KMS-11 (cell line): ENCODE data around the gene MAN1B1.

Experiments
- H2AFZ ChIP-seq: fragments of 200-600 bp; sonication (generic); 2 replicates; pipeline ENCODE4 v1.6.1; 2016; ENCODE audit warnings: antibody characterized with exemption, mixed run types, low read depth
- H3K27ac ChIP-seq: fragments of 200-600 bp; sonication (generic); 2 replicates; pipeline ENCODE4 v1.6.1; 2016; ENCODE audit warnings: mild to moderate bottlenecking, mixed run types
- H3K27me3 ChIP-seq: fragments of 200-600 bp; sonication (generic); 2 replicates; pipeline ENCODE4 v1.6.1; 2017; ENCODE audit warnings: mild to moderate bottlenecking, low read depth, mixed run types, moderate library complexity; ENCODE audit not compliant: insufficient read depth
- H3K36me3 ChIP-seq: fragments of 200-600 bp; sonication (generic); 2 replicates; pipeline ENCODE4 v1.6.1; 2017; ENCODE audit warnings: mild to moderate bottlenecking, mixed run types; ENCODE audit not compliant: insufficient read depth
- H3K4me1 ChIP-seq: fragments of 200-600 bp; sonication (generic); 2 replicates; pipeline ENCODE4 v1.6.1; 2016; ENCODE audit warnings: mild to moderate bottlenecking, low read depth, mixed run types; ENCODE audit not compliant: poor library complexity, severe bottlenecking
- H3K4me2 ChIP-seq: fragments of 200-600 bp; sonication (generic); 2 replicates; pipeline ENCODE4 v1.7.0; 2016; ENCODE audit warnings: mild to moderate bottlenecking, mixed run types
- H3K4me3 ChIP-seq: fragments of 200-600 bp; sonication (generic); IDR thresholded peaks from 2 replicates; pipeline ENCODE4 v1.6.1; 2017; ENCODE audit warnings: low read depth, low read length, mixed read lengths; ENCODE audit not compliant: insufficient read depth
- H3K79me2 ChIP-seq: fragments of 200-600 bp; sonication (generic); 2 replicates; pipeline ENCODE4 v1.6.1; 2016; ENCODE audit warnings: low read depth, mixed run types; ENCODE audit not compliant: insufficient read depth
- H3K9ac ChIP-seq: fragments of 200-600 bp; sonication (generic); 2 replicates; pipeline ENCODE4 v1.6.1; 2016; ENCODE audit warnings: mild to moderate bottlenecking, mixed run types
- H4K20me1 ChIP-seq: fragments of 200-600 bp; sonication (generic); 2 replicates; pipeline ENCODE4 v1.6.1; 2016; ENCODE audit warnings: mild to moderate bottlenecking, mixed run types; ENCODE audit not compliant: insufficient read depth
- TF ChIP-seq, protein P1 (sequence below): fragments of 200-600 bp; sonication (generic); conservative IDR thresholded peaks from 2 replicates; pipeline ENCODE4 v1.6.1; 2017; ENCODE audit warnings: low read depth, mild to moderate bottlenecking, antibody characterized with exemption, low read length, moderate library complexity, mixed read lengths

MAN1B1 gene

DNA sequence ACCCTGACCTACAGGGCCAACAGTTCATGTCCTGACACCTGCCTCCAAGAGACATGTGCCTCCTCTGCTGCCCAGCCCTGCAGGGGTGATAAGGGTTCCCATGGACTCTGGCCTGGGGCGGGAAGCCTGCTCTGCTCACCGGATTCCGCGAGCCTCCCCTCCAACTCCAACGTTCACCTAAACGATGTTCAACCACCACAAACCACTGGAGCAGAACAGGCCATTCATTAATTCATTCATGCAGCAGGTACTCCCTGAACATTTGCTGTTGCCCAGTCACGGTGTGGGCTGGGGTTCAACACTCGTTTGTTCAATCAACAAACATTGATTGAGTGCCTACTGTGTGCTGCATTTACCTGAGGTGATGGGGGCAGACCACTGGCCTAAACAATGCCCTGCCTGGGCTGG lies 12.8 kb upstream of the MAN1B1 start:
- TF ChIP-seq, protein P1, sequence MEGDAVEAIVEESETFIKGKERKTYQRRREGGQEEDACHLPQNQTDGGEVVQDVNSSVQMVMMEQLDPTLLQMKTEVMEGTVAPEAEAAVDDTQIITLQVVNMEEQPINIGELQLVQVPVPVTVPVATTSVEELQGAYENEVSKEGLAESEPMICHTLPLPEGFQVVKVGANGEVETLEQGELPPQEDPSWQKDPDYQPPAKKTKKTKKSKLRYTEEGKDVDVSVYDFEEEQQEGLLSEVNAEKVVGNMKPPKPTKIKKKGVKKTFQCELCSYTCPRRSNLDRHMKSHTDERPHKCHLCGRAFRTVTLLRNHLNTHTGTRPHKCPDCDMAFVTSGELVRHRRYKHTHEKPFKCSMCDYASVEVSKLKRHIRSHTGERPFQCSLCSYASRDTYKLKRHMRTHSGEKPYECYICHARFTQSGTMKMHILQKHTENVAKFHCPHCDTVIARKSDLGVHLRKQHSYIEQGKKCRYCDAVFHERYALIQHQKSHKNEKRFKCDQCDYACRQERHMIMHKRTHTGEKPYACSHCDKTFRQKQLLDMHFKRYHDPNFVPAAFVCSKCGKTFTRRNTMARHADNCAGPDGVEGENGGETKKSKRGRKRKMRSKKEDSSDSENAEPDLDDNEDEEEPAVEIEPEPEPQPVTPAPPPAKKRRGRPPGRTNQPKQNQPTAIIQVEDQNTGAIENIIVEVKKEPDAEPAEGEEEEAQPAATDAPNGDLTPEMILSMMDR, result no peak
- no peak overlapping the region for H3K4me2 ChIP-seq
- H3K4me3 ChIP-seq, result no peak overlapping the region
- H3K27ac ChIP-seq, result no peak overlapping the region
- H3K27me3 ChIP-seq, result peaks cover 5% of the 10 kb centered on the region; the same call in 1 of the 2 replicates
- no peaks in the 10 kb centered on the region for H3K36me3 ChIP-seq
- no peak overlapping the region for H3K9ac ChIP-seq
- H2AFZ ChIP-seq, result no peak overlapping the region
- H3K79me2 ChIP-seq, result no peaks in the 10 kb centered on the region
- H4K20me1 ChIP-seq, result 0 out of 2 replicates have a peak, but pooled peaks cover 6% of the 10 kb centered on the region
- H3K4me1 ChIP-seq, result peaks cover 13% of the 10 kb centered on the region

DNA sequence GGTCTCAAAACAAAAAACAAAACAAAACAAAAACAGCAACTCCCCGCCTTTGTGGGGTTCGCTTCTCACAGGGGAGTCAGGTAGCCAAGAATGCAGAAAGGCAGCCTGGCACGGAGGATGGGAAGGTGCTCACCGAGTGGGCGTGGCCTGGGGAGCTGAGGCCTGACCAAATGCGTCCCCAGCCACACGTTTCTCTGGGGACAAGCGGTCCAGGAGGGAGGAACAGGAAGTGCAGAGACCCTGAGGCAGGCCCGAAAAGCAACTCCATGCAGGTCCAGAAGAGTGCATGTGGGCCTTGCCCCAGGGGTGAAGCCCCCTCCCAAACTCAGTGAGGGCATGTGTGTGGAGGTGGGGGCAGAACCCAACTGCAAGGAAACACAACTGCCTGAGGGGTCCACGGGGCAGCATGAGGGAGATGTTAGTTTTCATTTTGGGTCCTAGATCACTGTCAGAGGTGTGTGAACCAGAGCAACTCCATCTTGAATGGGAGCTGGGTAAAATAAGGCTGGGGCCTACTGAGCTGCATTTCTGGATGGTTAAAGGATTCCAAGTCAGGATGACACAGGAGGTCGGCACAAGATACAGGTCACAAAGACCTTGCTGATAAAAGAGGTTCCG lies 12.0 kb upstream of the MAN1B1 start:
- H3K4me1 ChIP-seq, result peaks cover 7% of the 10 kb centered on the region
- H3K27ac ChIP-seq, result no peak overlapping the region
- peaks cover 5% of the 10 kb centered on the region; the same call in 1 of the 2 replicates for H3K27me3 ChIP-seq
- no peaks in the 10 kb centered on the region for H3K79me2 ChIP-seq
- H3K4me2 ChIP-seq, result no peak overlapping the region
- TF ChIP-seq, protein P1, result no peak
- no peaks in the 10 kb centered on the region for H3K36me3 ChIP-seq
- H3K9ac ChIP-seq, result no peak overlapping the region
- no peak overlapping the region for H2AFZ ChIP-seq
- H4K20me1 ChIP-seq, result no peaks in the 10 kb centered on the region
- no peak overlapping the region for H3K4me3 ChIP-seq

DNA sequence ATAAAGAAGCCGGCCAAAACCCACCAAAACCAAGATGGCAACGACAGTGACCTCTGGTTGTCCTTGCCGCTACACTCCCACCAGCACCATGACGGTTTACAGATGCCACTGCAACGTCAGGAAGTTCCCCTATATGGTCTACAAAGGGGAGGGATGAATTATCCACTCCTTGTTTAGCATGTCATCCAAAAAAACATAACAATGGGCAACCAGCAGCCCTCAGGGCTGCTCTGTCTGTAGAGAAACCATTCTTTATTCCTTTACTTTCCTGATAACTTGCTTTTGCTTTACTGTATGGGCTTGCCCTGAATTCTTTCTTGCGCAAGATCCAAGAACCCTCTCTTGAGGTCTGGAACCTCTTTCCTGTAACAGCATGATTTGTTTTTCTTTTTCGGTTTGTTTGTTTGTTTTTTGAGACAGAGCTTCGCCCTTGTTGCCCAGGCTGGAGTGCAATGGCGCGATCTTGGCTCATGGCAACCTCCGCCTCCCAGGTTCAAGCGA lies 11.5 kb upstream of the MAN1B1 start:
- no peak overlapping the region for H2AFZ ChIP-seq
- H3K79me2 ChIP-seq, result no peaks in the 10 kb centered on the region
- TF ChIP-seq, protein P1, result no peak
- H3K27ac ChIP-seq, result no peak overlapping the region
- no peaks in the 10 kb centered on the region for H4K20me1 ChIP-seq
- no peak overlapping the region for H3K9ac ChIP-seq
- no peak overlapping the region for H3K4me2 ChIP-seq
- H3K27me3 ChIP-seq, result peaks cover 5% of the 10 kb centered on the region; the same call in 1 of the 2 replicates
- H3K4me1 ChIP-seq, result peaks cover 7% of the 10 kb centered on the region
- no peak overlapping the region for H3K4me3 ChIP-seq
- H3K36me3 ChIP-seq, result no peaks in the 10 kb centered on the region

DNA sequence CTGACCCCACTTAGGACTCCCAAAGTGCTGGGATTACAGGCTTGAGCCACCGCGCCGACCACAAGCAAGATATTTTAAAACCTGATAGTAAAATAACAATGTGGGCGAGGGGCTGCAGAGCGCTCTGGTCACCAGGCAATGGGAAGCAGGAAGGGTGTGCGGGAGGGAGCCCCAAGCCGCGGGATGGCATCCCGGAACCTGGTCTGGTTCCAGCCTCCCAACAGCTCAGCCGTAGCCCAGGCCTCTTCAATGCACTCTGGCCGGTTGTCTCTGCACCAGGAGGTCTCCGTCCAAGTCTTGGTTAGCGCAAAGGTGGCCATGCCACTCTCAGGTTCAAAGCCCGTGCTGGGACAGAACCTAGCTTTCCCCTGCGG lies 10.2 kb upstream of the MAN1B1 start:
- TF ChIP-seq, protein P1, result no peak
- H3K27ac ChIP-seq, result no peak overlapping the region
- no peak overlapping the region for H3K9ac ChIP-seq
- no peak overlapping the region for H3K4me3 ChIP-seq
- no peaks in the 10 kb centered on the region for H3K36me3 ChIP-seq
- no peak overlapping the region for H3K4me2 ChIP-seq
- no peaks in the 10 kb centered on the region for H4K20me1 ChIP-seq
- H3K4me1 ChIP-seq, result no peaks in the 10 kb centered on the region
- H3K79me2 ChIP-seq, result no peaks in the 10 kb centered on the region
- peaks cover 5% of the 10 kb centered on the region; the same call in 1 of the 2 replicates for H3K27me3 ChIP-seq
- no peak overlapping the region for H2AFZ ChIP-seq
